RPMI8226 (cell line): ENCODE results near the gene CBX1.
"Not testable (repeated sequence)": the region's sequence is repeated elsewhere in the genome, so short reads cannot be mapped to it uniquely, and the experiment has no call there.

Experiments used
- DNase-seq: peaks from one replicate; pipeline ENCODE4 v3.0.0-alpha.2; 2015

Gene CBX1

GRCh38 chr17:48071654-48072053 is 29.6 kb downstream of the CBX1 start:
- DNase-seq = no peak

GRCh38 chr17:48070195-48070594 is 31.1 kb downstream of the CBX1 start:
- no peak for DNase-seq

- DNase-seq = peak; percentile 25
Measured at GRCh38 chr17:48068491-48068961, 32.8 kb downstream of the CBX1 start.

- DNase-seq = not testable (repeated sequence)
Measured at GRCh38 chr17:48067808-48068207, 33.5 kb downstream of the CBX1 start.

- no peak for DNase-seq
Measured at GRCh38 chr17:48067245-48067644, 34.0 kb downstream of the CBX1 start.

GRCh38 chr17:48066656-48067055 is 34.6 kb downstream of the CBX1 start:
- no peak for DNase-seq

- DNase-seq = no peak
Measured at GRCh38 chr17:48066192-48066591, 35.1 kb downstream of the CBX1 start.

- no peak for DNase-seq
Measured at GRCh38 chr17:48064638-48065037, 36.6 kb downstream of the CBX1 start.

GRCh38 chr17:48062273-48062672 is 39.0 kb downstream of the CBX1 start:
- no peak for DNase-seq

- DNase-seq = no peak
Measured at GRCh38 chr17:48060249-48060648, 41.0 kb downstream of the CBX1 start.

GRCh38 chr17:48059125-48059668 is 42.1 kb downstream of the CBX1 start:
- no peak for DNase-seq

- no peak for DNase-seq
Measured at GRCh38 chr17:48058393-48059124, 42.7 kb downstream of the CBX1 start.

GRCh38 chr17:48057626-48058025 is 43.7 kb downstream of the CBX1 start:
- no peak for DNase-seq

GRCh38 chr17:48056879-48057278 is 44.4 kb downstream of the CBX1 start:
- DNase-seq = no peak

GRCh38 chr17:48056246-48056745 is 45.0 kb downstream of the CBX1 start:
- DNase-seq = no peak

GRCh38 chr17:48055531-48056245 is 45.6 kb downstream of the CBX1 start:
- no peak for DNase-seq

GRCh38 chr17:48054238-48055185 is 46.8 kb downstream of the CBX1 start:
- DNase-seq = no peak

- no peak for DNase-seq
Measured at GRCh38 chr17:48053758-48054237, 47.5 kb downstream of the CBX1 start.

GRCh38 chr17:48052956-48053757 is 48.1 kb downstream of the CBX1 start:
- peak; percentile 47 for DNase-seq

GRCh38 chr17:48051706-48052486 is 49.4 kb downstream of the CBX1 start:
- no peak for DNase-seq

- DNase-seq = no peak
Measured at GRCh38 chr17:48051283-48051682, 50.0 kb downstream of the CBX1 start.
